Measurements from ENCODE around the gene SENP2.

DNA sequence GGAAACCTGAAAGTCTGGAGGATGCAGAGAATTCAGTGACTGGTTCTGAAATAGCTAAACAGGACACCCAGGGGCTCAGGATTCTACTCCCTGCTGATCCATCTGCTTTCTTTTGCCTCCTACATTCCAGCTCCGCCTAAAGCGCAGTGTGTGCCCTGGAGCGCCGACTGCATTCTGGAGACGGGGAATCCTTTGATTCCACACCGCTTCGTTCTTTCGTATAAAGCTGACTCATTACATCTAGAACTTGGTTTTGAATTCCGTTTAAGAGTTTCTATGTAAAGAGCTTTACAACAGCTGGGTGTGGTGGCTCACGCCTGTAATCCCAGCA lies 61.8 kb downstream of the SENP2 start:
- TF ChIP-seq GABPB1 (CRISPR knock-in tag; IDR thresholded peaks at IDR 0.05), result no peak
- TF ChIP-seq NR3C1 (CRISPR knock-in tag; conservative IDR thresholded peaks at IDR 0.05; ENCODE audit: low read depth), result no peak
- TF ChIP-seq, protein P1, sequence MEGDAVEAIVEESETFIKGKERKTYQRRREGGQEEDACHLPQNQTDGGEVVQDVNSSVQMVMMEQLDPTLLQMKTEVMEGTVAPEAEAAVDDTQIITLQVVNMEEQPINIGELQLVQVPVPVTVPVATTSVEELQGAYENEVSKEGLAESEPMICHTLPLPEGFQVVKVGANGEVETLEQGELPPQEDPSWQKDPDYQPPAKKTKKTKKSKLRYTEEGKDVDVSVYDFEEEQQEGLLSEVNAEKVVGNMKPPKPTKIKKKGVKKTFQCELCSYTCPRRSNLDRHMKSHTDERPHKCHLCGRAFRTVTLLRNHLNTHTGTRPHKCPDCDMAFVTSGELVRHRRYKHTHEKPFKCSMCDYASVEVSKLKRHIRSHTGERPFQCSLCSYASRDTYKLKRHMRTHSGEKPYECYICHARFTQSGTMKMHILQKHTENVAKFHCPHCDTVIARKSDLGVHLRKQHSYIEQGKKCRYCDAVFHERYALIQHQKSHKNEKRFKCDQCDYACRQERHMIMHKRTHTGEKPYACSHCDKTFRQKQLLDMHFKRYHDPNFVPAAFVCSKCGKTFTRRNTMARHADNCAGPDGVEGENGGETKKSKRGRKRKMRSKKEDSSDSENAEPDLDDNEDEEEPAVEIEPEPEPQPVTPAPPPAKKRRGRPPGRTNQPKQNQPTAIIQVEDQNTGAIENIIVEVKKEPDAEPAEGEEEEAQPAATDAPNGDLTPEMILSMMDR (IDR thresholded peaks at IDR 0.05), result no peak
- TF ChIP-seq, protein P2, sequence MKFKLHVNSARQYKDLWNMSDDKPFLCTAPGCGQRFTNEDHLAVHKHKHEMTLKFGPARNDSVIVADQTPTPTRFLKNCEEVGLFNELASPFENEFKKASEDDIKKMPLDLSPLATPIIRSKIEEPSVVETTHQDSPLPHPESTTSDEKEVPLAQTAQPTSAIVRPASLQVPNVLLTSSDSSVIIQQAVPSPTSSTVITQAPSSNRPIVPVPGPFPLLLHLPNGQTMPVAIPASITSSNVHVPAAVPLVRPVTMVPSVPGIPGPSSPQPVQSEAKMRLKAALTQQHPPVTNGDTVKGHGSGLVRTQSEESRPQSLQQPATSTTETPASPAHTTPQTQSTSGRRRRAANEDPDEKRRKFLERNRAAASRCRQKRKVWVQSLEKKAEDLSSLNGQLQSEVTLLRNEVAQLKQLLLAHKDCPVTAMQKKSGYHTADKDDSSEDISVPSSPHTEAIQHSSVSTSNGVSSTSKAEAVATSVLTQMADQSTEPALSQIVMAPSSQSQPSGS (CRISPR knock-in tag; IDR thresholded peaks at IDR 0.05; ENCODE audit: borderline replicate concordance, low read depth), result no peak
- no peak for TF ChIP-seq ZNF532 (CRISPR knock-in tag; IDR thresholded peaks at IDR 0.05; ENCODE audit: borderline replicate concordance)
- TF ChIP-seq JUN (CRISPR knock-in tag; IDR thresholded peaks at IDR 0.05), result no peak
- TF ChIP-seq IRF2 (CRISPR knock-in tag; IDR thresholded peaks at IDR 0.05; ENCODE audit: borderline replicate concordance, low read depth), result no peak
- no peak for TF ChIP-seq NR2C2 (CRISPR knock-in tag; IDR thresholded peaks at IDR 0.05)
- TF ChIP-seq SMAD4 (CRISPR knock-in tag; IDR thresholded peaks at IDR 0.05), result no peak
- TF ChIP-seq CREB1 (CRISPR knock-in tag; IDR thresholded peaks at IDR 0.05), result no peak
- TF ChIP-seq USF1 (CRISPR knock-in tag; IDR thresholded peaks at IDR 0.05), result no peak
- no peak for TF ChIP-seq TEAD4 (CRISPR knock-in tag; IDR thresholded peaks at IDR 0.05)
